Breast epithelium (tissue), 3 donors: ENCODE results near the gene LDLRAD4.

Experiments
- CTCF ChIP-seq, 3 donors: fragments of 450-650 bp; IDR thresholded peaks; one replicate each; pipeline ENCODE4 v1.5.1; 2016 to 2017; ENCODE audit warnings: antibody characterized with exemption in 3 of 3, mild to moderate bottlenecking in 3 of 3, moderate library complexity in 3 of 3
- POLR2A ChIP-seq: fragments of 450-650 bp; IDR thresholded peaks from one replicate; pipeline ENCODE4 v1.6.1; 2016; ENCODE audit warnings: antibody characterized with exemption, mild to moderate bottlenecking, moderate library complexity

- TF ChIP-seq POLR2A (no peak), CTCF (IDR thresholded peaks at IDR 0.05) (no peak)
These were observed 6.7 kb downstream of the LDLRAD4 start for GRCh38 chr18:13225261-13225660.
